Amniotic epithelial cell (primary cell): ENCODE data around the gene LRRK1.

Experiments used
- DNase-seq: peaks from one replicate; pipeline ENCODE4 v3.0.0-alpha.2; 2010; ENCODE audit warnings: low read depth

LRRK1 gene

GRCh38 chr15:101043911-101044624 is 124.9 kb downstream of the LRRK1 start:
- DNase-seq: no peak

DNA sequence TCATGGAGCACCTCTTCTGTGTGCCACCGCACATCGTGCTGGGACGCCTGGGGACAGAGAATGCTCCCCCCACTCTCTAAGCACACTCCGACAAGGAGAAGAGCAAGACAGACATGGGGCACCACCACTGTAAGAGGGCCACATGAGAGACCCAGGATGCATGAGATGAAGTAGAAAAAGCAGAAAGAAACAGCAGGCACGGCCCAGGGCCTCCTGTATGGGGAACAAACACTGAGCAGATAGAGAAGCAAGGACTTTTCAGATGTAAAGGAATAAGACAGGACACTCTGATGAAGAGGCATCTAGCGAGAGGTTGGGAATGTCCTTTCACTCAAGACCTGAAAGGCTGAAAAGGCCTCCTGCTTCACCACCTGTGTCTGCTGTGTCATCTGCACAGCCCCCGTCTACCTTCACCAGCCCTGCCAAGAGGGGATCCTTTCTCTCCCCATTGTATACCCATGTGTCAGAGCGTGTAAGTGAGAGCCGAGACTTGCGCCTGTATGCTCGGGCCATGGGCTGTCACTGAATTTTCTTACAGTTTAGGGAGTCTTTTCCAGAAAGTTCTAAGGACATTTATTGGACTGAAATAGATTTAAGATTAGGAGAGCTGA is 125.6 kb downstream of the LRRK1 start:
- no peak for DNase-seq

DNA sequence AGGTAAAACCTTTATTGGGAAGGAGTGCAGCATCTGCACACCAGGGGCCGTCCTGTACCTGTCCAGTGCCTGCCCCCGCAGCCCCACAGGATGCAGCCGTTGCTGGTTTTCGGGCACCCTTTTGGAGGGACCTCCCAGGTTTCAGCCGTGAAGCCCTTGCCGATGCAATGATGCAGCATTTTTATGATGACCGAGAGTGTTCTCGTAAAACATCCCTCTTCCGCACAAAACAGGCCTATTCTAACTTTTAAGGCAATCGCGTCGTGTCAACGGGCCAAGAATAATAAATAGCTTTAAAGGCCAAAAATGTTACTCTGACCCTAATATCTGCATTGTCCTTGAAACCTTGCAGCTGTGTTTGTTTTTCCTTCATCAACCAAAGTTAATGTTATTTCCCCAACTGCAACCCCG is 126.1 kb downstream of the LRRK1 start:
- no peak for DNase-seq

DNA sequence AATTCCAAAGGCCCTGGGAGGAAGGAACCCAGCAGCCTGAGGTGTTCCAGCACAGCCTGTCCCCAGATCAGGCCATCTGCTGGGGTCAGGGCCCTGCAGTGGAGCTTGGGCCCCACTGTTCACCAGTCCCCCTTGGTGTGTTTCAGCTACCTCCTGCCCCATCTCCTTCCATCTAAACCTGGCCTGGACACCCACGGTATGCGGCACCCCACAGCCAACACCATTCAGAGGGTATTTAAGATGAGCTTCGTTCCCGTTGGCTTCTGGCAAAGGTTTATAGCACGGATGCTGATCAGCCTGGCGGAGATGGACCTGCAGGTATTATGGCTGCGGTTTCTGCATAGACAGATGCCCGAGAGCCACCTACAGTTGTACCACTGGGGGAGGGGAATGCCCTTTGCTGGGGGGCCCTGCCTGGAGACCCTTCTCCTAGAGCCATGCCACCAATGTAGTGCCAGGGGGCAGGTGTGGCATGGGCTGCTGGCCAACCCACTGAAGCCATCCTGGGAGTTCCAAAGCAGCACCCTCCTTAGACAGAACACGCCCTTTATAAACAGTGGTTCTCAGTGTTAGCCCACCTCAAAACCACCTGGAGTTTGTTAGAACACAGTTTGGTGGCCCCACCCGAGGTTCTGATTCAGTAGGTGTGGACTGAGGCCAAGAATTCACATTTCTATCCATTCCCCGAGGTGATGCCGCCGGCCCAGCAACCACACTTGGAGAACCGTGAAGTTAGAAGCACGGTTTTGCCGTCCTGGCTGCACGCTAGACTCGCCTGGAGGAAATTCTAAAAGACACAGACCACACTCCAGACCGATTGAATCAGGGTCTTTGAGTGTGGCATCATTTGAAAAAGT is 126.9 kb downstream of the LRRK1 start:
- no peak for DNase-seq

GRCh38 chr15:101046826-101047225 is 127.7 kb downstream of the LRRK1 start:
- no peak for DNase-seq

GRCh38 chr15:101047301-101047781 is 128.2 kb downstream of the LRRK1 start:
- DNase-seq: no peak

DNA sequence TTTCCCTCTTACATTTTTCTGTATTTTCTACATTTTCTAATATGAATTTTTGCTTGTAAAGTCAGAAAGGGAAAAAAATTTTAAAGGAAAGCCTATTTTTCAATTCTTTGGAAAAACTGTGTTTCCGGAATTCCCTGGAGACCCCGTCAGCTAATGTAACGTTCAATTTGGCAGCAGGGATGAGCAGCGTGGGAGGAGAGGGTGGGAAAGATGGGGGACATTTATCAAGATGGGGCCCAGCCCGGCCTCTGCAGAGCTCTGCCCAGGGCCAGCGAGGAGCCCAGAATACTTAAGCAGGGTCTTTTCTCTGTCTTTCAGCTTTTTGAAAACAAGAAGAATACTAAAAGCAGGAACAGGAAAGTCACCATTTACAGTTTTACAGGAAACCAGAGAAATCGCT is 129.0 kb downstream of the LRRK1 start:
- no peak for DNase-seq

DNA sequence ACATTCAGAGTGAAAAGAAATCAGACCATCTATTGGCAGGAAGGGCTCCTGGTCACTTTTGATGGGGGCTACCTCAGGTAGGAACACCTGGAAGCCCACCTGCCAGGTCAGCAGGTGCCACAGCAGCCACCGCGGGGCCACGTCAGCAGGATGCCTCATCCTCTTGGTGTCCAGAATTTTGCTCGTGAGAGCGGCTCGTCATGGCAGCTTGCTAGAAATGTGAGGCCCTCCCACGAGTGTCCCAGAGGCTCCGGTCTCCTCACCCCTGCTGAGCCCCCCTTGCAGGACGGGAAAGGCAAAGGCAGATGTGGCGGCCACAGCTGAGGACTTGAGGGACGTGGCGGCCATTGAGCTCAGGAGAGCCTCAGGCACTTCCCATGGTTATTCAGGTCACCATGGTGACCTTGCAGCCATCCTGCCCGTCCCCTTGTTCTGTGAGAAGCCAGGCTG is 129.4 kb downstream of the LRRK1 start:
- DNase-seq: no peak

DNA sequence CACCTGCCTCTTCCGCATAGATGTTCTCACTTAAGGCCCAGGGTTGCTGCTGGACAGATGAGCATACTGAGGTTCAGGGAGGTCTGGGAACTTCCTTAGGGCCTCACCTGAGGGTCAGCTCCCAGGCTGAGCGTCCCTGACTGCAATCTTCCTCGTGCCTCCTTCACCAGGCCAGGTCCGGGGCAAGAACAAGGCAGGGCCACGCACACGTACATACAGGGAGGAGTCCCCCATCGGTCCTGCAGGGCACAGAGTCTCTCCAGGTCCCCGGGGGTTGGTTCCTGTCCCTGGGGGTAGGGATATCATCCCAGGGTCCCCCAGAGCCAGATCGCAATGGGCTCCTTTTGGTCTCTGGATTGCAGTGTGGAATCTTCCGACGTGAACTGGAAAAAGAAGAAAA is 130.1 kb downstream of the LRRK1 start:
- DNase-seq: no peak

DNA sequence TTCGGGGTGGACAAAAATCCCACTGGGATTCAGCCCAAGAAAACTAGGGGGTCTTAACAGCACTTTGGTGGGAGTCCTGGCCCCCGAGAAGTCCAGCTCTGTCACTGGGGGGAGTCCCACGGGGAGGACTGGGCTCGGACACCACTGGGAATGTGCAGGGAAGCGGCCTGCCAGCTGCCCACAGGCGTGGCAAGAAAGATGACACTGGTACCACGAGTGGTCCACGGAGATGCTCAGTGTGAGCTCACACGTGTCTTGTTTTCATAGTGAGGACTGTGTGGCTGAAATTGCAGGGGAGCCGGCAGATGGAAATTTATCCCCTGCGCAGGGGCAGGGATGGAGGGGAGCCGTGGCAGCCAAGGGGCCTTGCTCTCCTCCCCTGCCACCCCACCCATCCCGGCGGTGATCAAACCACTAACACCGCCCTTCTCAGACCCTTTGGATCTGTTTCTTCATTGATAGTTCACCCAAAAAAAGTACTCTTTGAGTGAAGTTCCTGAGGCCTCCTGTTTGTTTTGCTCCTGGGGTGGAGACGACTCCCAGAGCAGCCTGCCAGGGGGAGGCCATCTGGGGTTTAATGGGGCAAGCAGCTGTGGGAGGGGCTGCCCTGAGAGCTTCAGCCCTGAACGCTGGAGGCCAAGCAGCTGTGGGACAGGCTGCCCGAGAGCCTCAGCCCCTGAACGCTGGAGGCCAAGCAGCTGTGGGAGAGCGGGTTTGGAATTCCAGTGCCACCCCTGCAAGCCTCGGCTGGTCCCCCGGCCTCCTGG is 130.9 kb downstream of the LRRK1 start:
- no peak for DNase-seq

GRCh38 chr15:101050623-101051290 is 131.6 kb downstream of the LRRK1 start:
- DNase-seq: no peak

- DNase-seq: no peak
Measured at GRCh38 chr15:101051291-101052030, 132.3 kb downstream of the LRRK1 start.

DNA sequence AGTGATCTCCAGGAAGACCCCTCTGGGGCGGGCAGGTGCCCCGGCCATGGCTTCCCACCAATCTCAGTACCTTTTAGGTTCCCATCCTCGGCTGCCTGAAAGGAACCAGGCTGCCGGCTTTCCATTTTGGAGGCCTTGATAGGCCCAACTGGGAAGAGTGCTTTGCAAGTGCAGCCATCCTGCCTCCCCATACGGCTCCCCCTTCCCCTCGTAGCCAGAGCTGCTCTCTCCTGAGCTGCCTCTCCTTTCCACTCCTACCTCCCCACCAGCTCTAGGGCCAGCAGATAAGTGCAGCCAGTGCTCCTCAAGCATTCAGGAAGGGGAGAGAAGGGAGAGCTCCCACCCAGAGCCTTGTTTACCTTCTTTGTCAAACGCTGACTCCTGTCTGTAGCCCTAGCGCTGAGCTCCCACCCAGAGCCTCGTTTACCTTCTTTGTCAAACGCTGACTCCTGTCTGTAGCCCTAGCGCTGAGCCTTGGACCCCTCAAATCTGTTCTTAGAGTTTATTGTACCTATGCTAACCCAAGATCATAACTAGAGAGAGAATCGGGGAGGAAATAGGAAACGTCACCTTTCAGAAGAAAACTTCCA is 133.0 kb downstream of the LRRK1 start:
- DNase-seq: no peak

- no peak for DNase-seq
Measured at GRCh38 chr15:101052681-101053121, 133.5 kb downstream of the LRRK1 start.

DNA sequence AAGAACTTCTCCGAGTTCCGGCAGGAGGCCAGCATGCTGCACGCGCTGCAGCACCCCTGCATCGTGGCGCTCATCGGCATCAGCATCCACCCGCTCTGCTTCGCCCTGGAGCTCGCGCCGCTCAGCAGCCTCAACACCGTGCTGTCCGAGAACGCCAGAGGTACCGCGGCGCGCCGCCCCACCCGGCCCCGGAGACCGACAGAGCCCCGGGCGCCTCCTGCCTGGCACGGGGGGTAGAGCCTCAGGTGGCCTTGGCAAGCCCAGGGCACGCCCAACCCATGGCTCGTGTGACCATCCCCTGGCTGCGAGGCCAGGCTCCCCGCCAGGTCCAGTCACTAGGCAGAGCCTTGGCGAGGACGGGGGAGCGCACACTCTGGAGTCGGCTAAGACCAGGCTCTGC is 134.1 kb downstream of the LRRK1 start:
- DNase-seq: no peak

GRCh38 chr15:101054116-101054515 is 135.0 kb downstream of the LRRK1 start:
- DNase-seq: no peak

GRCh38 chr15:101054991-101055390 is 135.8 kb downstream of the LRRK1 start:
- DNase-seq: no peak

GRCh38 chr15:101055411-101055810 is 136.3 kb downstream of the LRRK1 start:
- no peak for DNase-seq

DNA sequence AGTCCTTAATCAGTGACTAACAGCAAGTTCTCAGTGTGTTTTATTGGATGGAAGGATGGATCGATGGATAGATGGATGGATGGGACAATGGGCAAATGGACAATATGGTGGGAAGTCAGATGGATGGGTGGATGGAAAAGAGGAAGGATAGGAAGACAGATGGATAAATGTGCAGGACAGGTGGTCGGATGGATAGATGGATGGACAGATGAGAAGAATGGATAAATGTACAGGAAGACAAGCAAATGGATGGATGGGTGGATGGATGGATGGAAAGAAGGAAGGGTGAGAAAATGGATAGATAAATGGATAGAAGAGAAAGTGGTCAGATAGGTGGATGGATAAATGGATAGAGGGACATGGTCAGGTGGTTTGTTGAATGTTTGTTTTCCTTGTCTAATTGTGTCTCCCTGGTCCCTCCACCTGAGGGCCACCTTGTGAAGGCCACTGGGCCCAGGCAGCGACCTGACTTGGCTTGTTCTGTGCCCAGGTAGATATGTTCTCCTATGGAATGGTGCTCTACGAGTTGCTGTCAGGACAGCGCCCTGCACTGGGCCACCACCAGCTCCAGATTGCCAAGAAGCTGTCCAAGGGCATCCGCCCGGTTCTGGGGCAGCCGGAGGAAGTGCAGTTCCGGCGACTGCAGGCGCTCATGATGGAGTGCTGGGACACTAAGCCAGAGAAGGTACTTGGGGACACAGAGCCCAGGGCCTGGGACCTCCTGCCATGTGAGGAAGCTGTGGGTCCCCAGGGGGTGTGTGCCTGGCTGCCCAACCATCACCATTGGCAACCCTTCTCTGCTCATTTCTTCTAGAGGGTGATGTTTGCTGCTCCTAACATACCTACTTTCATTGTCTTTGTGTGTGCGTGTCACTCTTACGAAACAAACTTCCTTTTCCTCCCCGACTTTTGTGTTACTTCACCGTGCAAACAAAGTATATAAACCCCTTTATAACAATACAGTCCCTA is 137.5 kb downstream of the LRRK1 start:
- no peak for DNase-seq
